Measurements from ENCODE around the gene GAD1.

GAD1 gene

DNA sequence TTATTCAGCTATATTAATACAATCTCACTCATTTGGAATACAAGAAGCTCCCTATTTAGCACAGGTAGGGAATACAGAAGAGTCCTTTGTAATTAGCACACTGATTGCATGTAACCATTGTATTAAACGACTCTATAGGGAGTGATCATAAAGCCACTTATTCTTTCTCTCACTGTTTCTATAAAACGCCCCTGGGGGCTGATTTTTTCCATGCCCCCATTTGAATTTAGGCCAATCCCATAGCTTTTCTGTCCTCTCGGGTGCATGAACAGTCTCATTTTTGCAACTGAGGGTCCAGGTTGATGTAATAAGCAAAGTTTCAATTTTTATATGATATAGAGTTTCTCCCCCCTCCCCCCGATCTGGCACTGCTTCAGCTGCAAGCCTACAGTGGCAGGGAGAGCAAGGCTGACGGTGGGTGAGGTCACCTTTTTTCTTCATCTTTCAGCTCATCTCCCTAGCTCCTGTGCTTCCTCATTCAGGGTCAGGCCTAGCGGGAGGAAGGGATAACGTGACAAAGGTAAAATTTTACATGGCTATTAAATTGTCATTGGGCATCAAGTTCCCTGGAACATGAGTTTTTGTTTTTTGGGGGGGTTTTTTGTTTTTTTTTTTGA is 45.7 kb downstream of the GAD1 start:
- WGBS (ENCODE audit: insufficient coverage), result 80% methylated on average over 2 of the region's 7 CpGs
- CTCF ChIA-PET, result interaction anchor here (0.9 to 2.4 kb wide), 2 partner anchors 10 to 17 kb away, joined by 5 to 14 read pairs; no protein-coding TSS in a partner anchor

DNA sequence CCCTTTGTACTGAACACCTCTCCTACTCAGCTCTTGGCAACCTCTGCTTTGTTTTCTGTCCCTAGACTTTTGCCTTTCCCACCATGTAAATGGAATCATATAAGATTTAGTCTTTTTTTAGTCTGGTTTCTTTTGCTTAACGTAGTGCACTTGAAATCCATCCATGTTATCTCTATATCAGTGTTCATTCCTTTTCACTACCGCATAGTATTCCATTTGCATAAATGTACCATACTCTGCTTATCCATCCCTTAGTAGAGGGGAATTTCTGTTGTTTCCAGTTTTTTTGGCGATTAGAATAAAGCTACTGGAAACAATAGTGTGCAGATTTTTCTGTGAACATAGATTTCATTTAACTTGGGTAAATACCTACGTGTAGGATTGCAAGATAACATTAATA is 46.4 kb downstream of the GAD1 start:
- CTCF ChIA-PET, result interaction anchor here (0.9 to 2.4 kb wide), 2 partner anchors 9 to 18 kb away, joined by 5 to 14 read pairs; no protein-coding TSS in a partner anchor
- Histone ChIP-seq H3K36me3 (ENCODE audit: control insufficient read depth in 4 of 4, insufficient read depth in 4 of 4, low read length in 3 of 4) (no peaks in the 10 kb centered on the region), H3K27ac (ENCODE audit: insufficient read depth in 1 of 2, low read depth in 1 of 2, low read length in 2 of 2, poor library complexity in 1 of 2, severe bottlenecking in 2 of 2) (no peak overlapping the region), H3K4me3 (ENCODE audit: control insufficient read depth in 1 of 7, extremely low read depth in 1 of 7, insufficient read depth in 4 of 7, low read depth in 2 of 7, low read length in 6 of 7) (no peak overlapping the region), H3K27me3 (replicated peaks in 2 of 5; ENCODE audit: control insufficient read depth in 4 of 5, insufficient read depth in 5 of 5, low read length in 4 of 5) (peaks cover 0 to 3% (median 0%) of the 10 kb centered on the region in 5 experiments), H3K4me1 (ENCODE audit: control extremely low read depth in 1 of 4, control insufficient read depth in 4 of 4, insufficient read depth in 4 of 4, low read length in 3 of 4) (no peaks in the 10 kb centered on the region), H3K9me3 (ENCODE audit: control extremely low read depth in 1 of 5, control insufficient read depth in 4 of 5, insufficient read depth in 2 of 5, low read depth in 1 of 5, low read length in 4 of 5) (no peaks in the 10 kb centered on the region)
- no peak for DNase-seq
- POLR2A ChIA-PET, result no interaction called here
- WGBS (ENCODE audit: insufficient coverage), result no CpG with 5 or more reads among the region's 4 CpGs

More for the DNA sequence above, 45.7 kb downstream of the GAD1 start:
- Histone ChIP-seq H3K27ac (ENCODE audit: insufficient read depth in 1 of 2, low read depth in 1 of 2, low read length in 2 of 2, poor library complexity in 1 of 2, severe bottlenecking in 2 of 2) (no peak overlapping the region), H3K27me3 (replicated peaks in 2 of 5; ENCODE audit: control insufficient read depth in 4 of 5, insufficient read depth in 5 of 5, low read length in 4 of 5) (peaks cover 0 to 3% (median 0%) of the 10 kb centered on the region in 5 experiments), H3K36me3 (ENCODE audit: control insufficient read depth in 4 of 4, insufficient read depth in 4 of 4, low read length in 3 of 4) (no peaks in the 10 kb centered on the region), H3K9me3 (ENCODE audit: control extremely low read depth in 1 of 5, control insufficient read depth in 4 of 5, insufficient read depth in 2 of 5, low read depth in 1 of 5, low read length in 4 of 5) (no peaks in the 10 kb centered on the region), H3K4me3 (ENCODE audit: control insufficient read depth in 1 of 7, extremely low read depth in 1 of 7, insufficient read depth in 4 of 7, low read depth in 2 of 7, low read length in 6 of 7) (no peak overlapping the region), H3K4me1 (ENCODE audit: control extremely low read depth in 1 of 4, control insufficient read depth in 4 of 4, insufficient read depth in 4 of 4, low read length in 3 of 4) (no peaks in the 10 kb centered on the region)
- POLR2A ChIA-PET, result no interaction called here
- peak in 1 of 3 donors; percentile 46 for DNase-seq

- Histone ChIP-seq H3K4me1 (ENCODE audit: control extremely low read depth in 1 of 4, control insufficient read depth in 4 of 4, insufficient read depth in 4 of 4, low read length in 3 of 4) (peaks cover 0 to 11% (median 2%) of the 10 kb centered on the region in 4 experiments), H3K4me3 (ENCODE audit: control insufficient read depth in 1 of 7, extremely low read depth in 1 of 7, insufficient read depth in 4 of 7, low read depth in 2 of 7, low read length in 6 of 7) (no peak overlapping the region), H3K36me3 (ENCODE audit: control insufficient read depth in 4 of 4, insufficient read depth in 4 of 4, low read length in 3 of 4) (no peaks in the 10 kb centered on the region), H3K9me3 (ENCODE audit: control extremely low read depth in 1 of 5, control insufficient read depth in 4 of 5, insufficient read depth in 2 of 5, low read depth in 1 of 5, low read length in 4 of 5) (no peaks in the 10 kb centered on the region), H3K27ac (ENCODE audit: insufficient read depth in 1 of 2, low read depth in 1 of 2, low read length in 2 of 2, poor library complexity in 1 of 2, severe bottlenecking in 2 of 2) (no peak overlapping the region), H3K27me3 (replicated peaks in 2 of 5; ENCODE audit: control insufficient read depth in 4 of 5, insufficient read depth in 5 of 5, low read length in 4 of 5) (no peaks in the 10 kb centered on the region)
- no peak for DNase-seq
- CTCF ChIA-PET, result interaction anchor here (1.2 kb wide), 1 partner anchor 39 kb away, joined by 3 read pairs; no protein-coding TSS in a partner anchor
- WGBS (ENCODE audit: insufficient coverage), result 100% methylated on average over 1 of the region's 1 CpG
- POLR2A ChIA-PET, result no interaction called here
Measured at GRCh38 chr2:170869036-170869435, 52.3 kb downstream of the GAD1 start.

- no peaks in the 10 kb centered on the region for H3K36me3 ChIP-seq (ENCODE audit: control insufficient read depth in 4 of 4, insufficient read depth in 4 of 4, low read length in 3 of 4)
- no peak overlapping the region for H3K27ac ChIP-seq (ENCODE audit: insufficient read depth in 1 of 2, low read depth in 1 of 2, low read length in 2 of 2, poor library complexity in 1 of 2, severe bottlenecking in 2 of 2)
- POLR2A ChIA-PET, result no interaction called here
- H3K4me3 ChIP-seq (ENCODE audit: control insufficient read depth in 1 of 7, extremely low read depth in 1 of 7, insufficient read depth in 4 of 7, low read depth in 2 of 7, low read length in 6 of 7), result no peak overlapping the region
- CTCF ChIA-PET, result interaction anchor here (1.2 to 1.6 kb wide), 2 partner anchors 39 to 45 kb away, joined by 3 read pairs; no protein-coding TSS in a partner anchor
- peaks cover 0 to 11% (median 2%) of the 10 kb centered on the region in 4 experiments for H3K4me1 ChIP-seq (ENCODE audit: control extremely low read depth in 1 of 4, control insufficient read depth in 4 of 4, insufficient read depth in 4 of 4, low read length in 3 of 4)
- H3K9me3 ChIP-seq (ENCODE audit: control extremely low read depth in 1 of 5, control insufficient read depth in 4 of 5, insufficient read depth in 2 of 5, low read depth in 1 of 5, low read length in 4 of 5), result no peaks in the 10 kb centered on the region
- no peaks in the 10 kb centered on the region for H3K27me3 ChIP-seq (replicated peaks in 2 of 5; ENCODE audit: control insufficient read depth in 4 of 5, insufficient read depth in 5 of 5, low read length in 4 of 5)
- 100% methylated on average over 1 of the region's 4 CpGs for WGBS (ENCODE audit: insufficient coverage)
- DNase-seq, result no peak
Measured at GRCh38 chr2:170869461-170869860, 52.8 kb downstream of the GAD1 start.

- POLR2A ChIA-PET, result interaction anchor here (1.0 kb wide), 1 partner anchor 57 kb away, joined by 3 read pairs; the partner anchor contains the start of gene GAD1
- Histone ChIP-seq H3K27me3 (replicated peaks in 2 of 5; ENCODE audit: control insufficient read depth in 4 of 5, insufficient read depth in 5 of 5, low read length in 4 of 5) (no peaks in the 10 kb centered on the region), H3K27ac (ENCODE audit: insufficient read depth in 1 of 2, low read depth in 1 of 2, low read length in 2 of 2, poor library complexity in 1 of 2, severe bottlenecking in 2 of 2) (no peak overlapping the region), H3K36me3 (ENCODE audit: control insufficient read depth in 4 of 4, insufficient read depth in 4 of 4, low read length in 3 of 4) (no peaks in the 10 kb centered on the region), H3K4me3 (ENCODE audit: control insufficient read depth in 1 of 7, extremely low read depth in 1 of 7, insufficient read depth in 4 of 7, low read depth in 2 of 7, low read length in 6 of 7) (peak overlapping the region in 5 of 7 experiments; percentile 16 to 66 (median 56)), H3K4me1 (ENCODE audit: control extremely low read depth in 1 of 4, control insufficient read depth in 4 of 4, insufficient read depth in 4 of 4, low read length in 3 of 4) (peaks cover 0 to 11% (median 2%) of the 10 kb centered on the region in 4 experiments), H3K9me3 (ENCODE audit: control extremely low read depth in 1 of 5, control insufficient read depth in 4 of 5, insufficient read depth in 2 of 5, low read depth in 1 of 5, low read length in 4 of 5) (no peaks in the 10 kb centered on the region)
- CTCF ChIA-PET, result interaction anchor here (0.5 to 2.9 kb wide), 21 partner anchors 8 to 992 kb away, joined by 3 to 17 read pairs (median 4); partner anchors contain the start of gene GAD1
- peak; percentile 63 to 73 (median 72) for DNase-seq
- 27% methylated on average over 11 of the region's 13 CpGs for WGBS (ENCODE audit: insufficient coverage)
Measured at GRCh38 chr2:170873035-170873692, 56.5 kb downstream of the GAD1 start.

- POLR2A ChIA-PET, result no interaction called here
- peak overlapping the region in 1 of 7 experiments; percentile 56 for H3K4me3 ChIP-seq (ENCODE audit: control insufficient read depth in 1 of 7, extremely low read depth in 1 of 7, insufficient read depth in 4 of 7, low read depth in 2 of 7, low read length in 6 of 7)
Measured at GRCh38 chr2:170878066-170878465, 61.4 kb downstream of the GAD1 start.

DNA sequence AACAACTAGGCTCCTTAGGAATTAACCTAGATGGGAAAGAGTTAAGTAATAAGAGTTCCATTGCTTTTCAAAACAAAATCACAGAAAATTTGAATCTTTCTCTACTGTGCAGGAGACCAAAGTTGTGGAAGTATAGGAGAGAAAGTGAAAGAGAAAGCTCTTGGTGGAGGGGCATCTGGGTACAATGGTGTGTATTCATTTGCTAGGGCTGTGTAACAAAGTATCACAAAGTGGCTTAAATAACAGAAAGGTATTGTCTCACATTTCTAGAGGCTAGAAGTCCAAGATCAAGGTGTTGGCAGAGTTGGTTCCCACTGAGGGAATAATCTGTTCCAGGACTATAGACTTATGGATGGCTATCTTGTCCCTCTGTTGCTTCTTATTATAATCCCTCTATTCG is 61.8 kb downstream of the GAD1 start:
- POLR2A ChIA-PET, result no interaction called here
- Histone ChIP-seq H3K4me1 (ENCODE audit: control extremely low read depth in 1 of 4, control insufficient read depth in 4 of 4, insufficient read depth in 4 of 4, low read length in 3 of 4) (peaks cover 0 to 6% (median 0%) of the 10 kb centered on the region in 4 experiments), H3K27ac (ENCODE audit: insufficient read depth in 1 of 2, low read depth in 1 of 2, low read length in 2 of 2, poor library complexity in 1 of 2, severe bottlenecking in 2 of 2) (no peak overlapping the region), H3K27me3 (replicated peaks in 2 of 5; ENCODE audit: control insufficient read depth in 4 of 5, insufficient read depth in 5 of 5, low read length in 4 of 5) (no peaks in the 10 kb centered on the region), H3K9me3 (ENCODE audit: control extremely low read depth in 1 of 5, control insufficient read depth in 4 of 5, insufficient read depth in 2 of 5, low read depth in 1 of 5, low read length in 4 of 5) (no peaks in the 10 kb centered on the region), H3K36me3 (ENCODE audit: control insufficient read depth in 4 of 4, insufficient read depth in 4 of 4, low read length in 3 of 4) (no peaks in the 10 kb centered on the region), H3K4me3 (ENCODE audit: control insufficient read depth in 1 of 7, extremely low read depth in 1 of 7, insufficient read depth in 4 of 7, low read depth in 2 of 7, low read length in 6 of 7) (peak overlapping the region in 3 of 7 experiments; percentile 24 to 56 (median 30))
- DNase-seq, result peak in 2 of 3 donors; percentile 54 to 64
- WGBS (ENCODE audit: insufficient coverage), result no CpG with 5 or more reads among the region's 1 CpG
- CTCF ChIA-PET, result no interaction called here

More at GRCh38 chr2:170878066-170878465, 61.4 kb downstream of the GAD1 start:
- H3K27ac ChIP-seq (ENCODE audit: insufficient read depth in 1 of 2, low read depth in 1 of 2, low read length in 2 of 2, poor library complexity in 1 of 2, severe bottlenecking in 2 of 2), result no peak overlapping the region
- peaks cover 0 to 10% (median under 1%) of the 10 kb centered on the region in 4 experiments for H3K4me1 ChIP-seq (ENCODE audit: control extremely low read depth in 1 of 4, control insufficient read depth in 4 of 4, insufficient read depth in 4 of 4, low read length in 3 of 4)
- H3K36me3 ChIP-seq (ENCODE audit: control insufficient read depth in 4 of 4, insufficient read depth in 4 of 4, low read length in 3 of 4), result no peaks in the 10 kb centered on the region
- no peaks in the 10 kb centered on the region for H3K27me3 ChIP-seq (replicated peaks in 2 of 5; ENCODE audit: control insufficient read depth in 4 of 5, insufficient read depth in 5 of 5, low read length in 4 of 5)
- DNase-seq, result peak in 1 of 3 donors; percentile 7
- CTCF ChIA-PET, result interaction anchor here (1.4 kb wide), 1 partner anchor 20 kb away, joined by 4 read pairs; no protein-coding TSS in a partner anchor
- no peaks in the 10 kb centered on the region for H3K9me3 ChIP-seq (ENCODE audit: control extremely low read depth in 1 of 5, control insufficient read depth in 4 of 5, insufficient read depth in 2 of 5, low read depth in 1 of 5, low read length in 4 of 5)
